Loucy (cell line): ENCODE measurements around the gene TAS2R4.

Experiments used
- H2AFZ ChIP-seq: fragments of 200-600 bp; sonication (generic); 2 replicates; pipeline ENCODE4 v1.6.0; 2016; ENCODE audit warnings: antibody characterized with exemption, mild to moderate bottlenecking, low read length, moderate library complexity
- H3F3A ChIP-seq: fragments of 200-600 bp; 2 replicates; pipeline ENCODE4 v1.6.0; 2016; ENCODE audit warnings: antibody characterized with exemption, low read depth, mild to moderate bottlenecking
- H3K27me3 ChIP-seq: fragments of 200-600 bp; sonication (generic); 2 replicates; pipeline ENCODE4 v1.6.1; 2014; ENCODE audit warnings: low read length, mild to moderate bottlenecking; ENCODE audit not compliant: insufficient read depth, poor library complexity, severe bottlenecking
- H3K36me3 ChIP-seq: fragments of 200-600 bp; sonication (generic); 2 replicates; pipeline ENCODE4 v1.6.1; 2016; ENCODE audit warnings: low read length; ENCODE audit not compliant: insufficient read depth
- H3K4me1 ChIP-seq: fragments of 200-600 bp; sonication (generic); 2 replicates; pipeline ENCODE4 v1.5.1; 2014; ENCODE audit warnings: low read length, mild to moderate bottlenecking; ENCODE audit not compliant: insufficient read depth, poor library complexity, severe bottlenecking
- H3K4me2 ChIP-seq: fragments of 200-600 bp; sonication (generic); 2 replicates; pipeline ENCODE4 v1.6.0; 2014; ENCODE audit warnings: antibody characterized with exemption, low read length, low read depth, mild to moderate bottlenecking; ENCODE audit not compliant: poor library complexity, severe bottlenecking
- H3K4me3 ChIP-seq: fragments of 200-600 bp; sonication (generic); 2 replicates; pipeline ENCODE4 v1.5.1; 2014; ENCODE audit warnings: low read length, mild to moderate bottlenecking, mixed read lengths; ENCODE audit not compliant: poor library complexity, severe bottlenecking
- H3K79me2 ChIP-seq: fragments of 200-600 bp; sonication (generic); 2 replicates; pipeline ENCODE4 v1.6.1; 2014; ENCODE audit warnings: low read length; ENCODE audit not compliant: insufficient read depth
- H3K9ac ChIP-seq: fragments of 200-600 bp; sonication (generic); 2 replicates; pipeline ENCODE4 v1.6.0; 2014; ENCODE audit warnings: mild to moderate bottlenecking, low read depth, low read length, moderate library complexity; ENCODE audit not compliant: poor library complexity, severe bottlenecking
- H3K9me2 ChIP-seq: fragments of 200-600 bp; sonication (generic); replicated peaks from 2 replicates; pipeline ENCODE4 v1.6.1; 2016; ENCODE audit warnings: low read depth, low read length, mixed read lengths
- H3K9me3 ChIP-seq: fragments of 200-600 bp; sonication (generic); 2 replicates; pipeline ENCODE4 v1.6.1; 2014; ENCODE audit warnings: mild to moderate bottlenecking, antibody characterized with exemption, low read length, low read depth; ENCODE audit not compliant: insufficient read depth
- H4K20me1 ChIP-seq: fragments of 200-600 bp; sonication (generic); 2 replicates; pipeline ENCODE4 v1.6.0; 2014; ENCODE audit warnings: antibody characterized with exemption, low read length, mild to moderate bottlenecking; ENCODE audit not compliant: insufficient read depth, poor library complexity, severe bottlenecking
- EZH2phosphoT487 ChIP-seq: fragments of 200-600 bp; IDR thresholded peaks from 2 replicates; pipeline ENCODE4 v1.6.1; 2018; ENCODE audit warnings: antibody characterized with exemption, mild to moderate bottlenecking, moderate library complexity, borderline replicate concordance
- TF ChIP-seq, protein P1 (sequence below): fragments of 200-600 bp; sonication (generic); conservative IDR thresholded peaks from 2 replicates; pipeline ENCODE4 v1.5.1; 2014; ENCODE audit warnings: mild to moderate bottlenecking, antibody characterized with exemption, low read length

Gene TAS2R4

DNA sequence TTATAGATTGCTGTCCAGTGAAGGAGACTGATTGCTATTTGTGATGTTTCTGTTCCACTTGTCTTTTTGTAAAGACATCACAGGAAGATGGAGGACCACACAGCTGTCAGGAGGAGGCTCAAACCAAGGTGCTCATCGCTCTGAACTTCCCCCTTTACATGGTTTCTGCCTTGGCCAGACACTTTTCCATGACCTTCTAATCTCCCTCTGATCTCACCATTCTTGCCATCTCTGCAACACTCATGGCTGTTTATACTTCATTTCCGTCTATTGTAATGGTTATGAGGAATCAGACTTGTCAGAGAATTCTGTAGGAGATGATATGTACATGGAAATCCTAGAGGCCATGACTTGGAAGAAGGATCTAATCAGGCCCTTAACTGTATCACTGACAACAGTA is 11.8 kb downstream of the TAS2R4 start:
- Histone ChIP-seq H3K4me2 (no peak overlapping the region), H3K9ac (no peak overlapping the region)

DNA sequence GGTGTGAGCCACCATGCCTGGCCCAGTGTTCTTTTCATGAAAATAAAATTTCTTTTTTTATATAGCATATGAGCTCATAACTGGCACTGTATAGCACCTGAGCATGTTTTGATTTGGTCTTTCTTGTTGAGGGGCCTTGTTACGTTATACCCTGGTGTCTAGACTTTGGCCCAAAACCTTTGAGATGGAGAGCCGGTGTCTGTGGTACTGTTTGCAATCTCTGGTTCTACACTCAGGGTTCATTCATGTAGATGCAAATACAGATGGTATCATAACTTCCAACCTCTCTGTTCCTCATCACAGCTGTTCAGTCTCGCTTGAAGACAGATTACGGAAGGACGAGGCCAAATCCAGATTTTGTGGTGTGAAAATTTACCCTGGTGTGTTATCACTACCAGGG is 13.4 kb downstream of the TAS2R4 start, which contains the start of gene TAS2R5:
Gene TAS2R5 (plus strand): TSS at position 301 of the 400 bp plus-strand sequence. CDS start 145 bp downstream, outside the sequence.
- no peak within 1 kb of the TSS for H3K4me2 ChIP-seq
- H2AFZ ChIP-seq, result no peak within 1 kb of the TSS
- H3K4me1 ChIP-seq, result no peaks in the 10 kb centered on the region
- H4K20me1 ChIP-seq, result peaks cover 4% of the 10 kb centered on the region
- no peak within 1 kb of the TSS for H3K4me3 ChIP-seq
- no peak within 1 kb of the TSS for H3K9ac ChIP-seq
- H3K9me3 ChIP-seq, result no peaks in the 10 kb centered on the region
- no peaks in the 10 kb centered on the region for H3K79me2 ChIP-seq
- H3K27me3 ChIP-seq, result no peaks in the 10 kb centered on the region
- peaks cover 10% of the 10 kb centered on the region; the same call in 1 of the 2 replicates for H3K36me3 ChIP-seq
- TF ChIP-seq, protein P1, sequence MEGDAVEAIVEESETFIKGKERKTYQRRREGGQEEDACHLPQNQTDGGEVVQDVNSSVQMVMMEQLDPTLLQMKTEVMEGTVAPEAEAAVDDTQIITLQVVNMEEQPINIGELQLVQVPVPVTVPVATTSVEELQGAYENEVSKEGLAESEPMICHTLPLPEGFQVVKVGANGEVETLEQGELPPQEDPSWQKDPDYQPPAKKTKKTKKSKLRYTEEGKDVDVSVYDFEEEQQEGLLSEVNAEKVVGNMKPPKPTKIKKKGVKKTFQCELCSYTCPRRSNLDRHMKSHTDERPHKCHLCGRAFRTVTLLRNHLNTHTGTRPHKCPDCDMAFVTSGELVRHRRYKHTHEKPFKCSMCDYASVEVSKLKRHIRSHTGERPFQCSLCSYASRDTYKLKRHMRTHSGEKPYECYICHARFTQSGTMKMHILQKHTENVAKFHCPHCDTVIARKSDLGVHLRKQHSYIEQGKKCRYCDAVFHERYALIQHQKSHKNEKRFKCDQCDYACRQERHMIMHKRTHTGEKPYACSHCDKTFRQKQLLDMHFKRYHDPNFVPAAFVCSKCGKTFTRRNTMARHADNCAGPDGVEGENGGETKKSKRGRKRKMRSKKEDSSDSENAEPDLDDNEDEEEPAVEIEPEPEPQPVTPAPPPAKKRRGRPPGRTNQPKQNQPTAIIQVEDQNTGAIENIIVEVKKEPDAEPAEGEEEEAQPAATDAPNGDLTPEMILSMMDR, result no peak
- TF ChIP-seq EZH2phosphoT487, result no peak
- no peaks in the 10 kb centered on the region for H3F3A ChIP-seq
- no peaks in the 10 kb centered on the region for H3K9me2 ChIP-seq

More for the DNA sequence above, 11.8 kb downstream of the TAS2R4 start:
- Histone ChIP-seq H3K79me2 (no peaks in the 10 kb centered on the region), H4K20me1 (peaks cover 4% of the 10 kb centered on the region), H3F3A (no peaks in the 10 kb centered on the region), H3K9me2 (no peaks in the 10 kb centered on the region), H3K4me3 (no peak overlapping the region), H3K4me1 (no peaks in the 10 kb centered on the region), H3K27me3 (no peaks in the 10 kb centered on the region), H2AFZ (no peak overlapping the region), H3K36me3 (peaks cover 10% of the 10 kb centered on the region; the same call in 1 of the 2 replicates), H3K9me3 (no peaks in the 10 kb centered on the region)
- no peak for TF ChIP-seq EZH2phosphoT487
- TF ChIP-seq, protein P1, result no peak

DNA sequence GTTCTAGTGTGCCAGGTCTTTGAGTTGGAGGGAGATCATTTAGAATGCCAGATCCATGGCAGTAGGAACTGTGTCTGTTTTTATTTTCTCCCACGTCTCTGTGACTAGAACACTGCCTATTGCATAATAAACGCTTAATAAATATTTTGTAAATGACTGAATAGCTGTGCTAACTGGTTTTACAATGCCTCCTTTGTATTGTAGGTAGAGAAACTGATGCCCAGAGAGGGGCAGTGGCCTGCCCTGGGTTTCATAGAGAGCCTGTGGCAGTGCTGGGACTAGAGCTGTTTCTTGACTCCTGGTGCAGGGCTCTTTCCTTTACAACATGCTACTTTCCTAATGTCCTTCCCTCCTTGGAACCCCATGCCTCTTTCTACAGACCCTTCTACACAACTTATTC is 16.1 kb downstream of the TAS2R4 start:
- no peak for TF ChIP-seq EZH2phosphoT487
- TF ChIP-seq, protein P1, result no peak
- Histone ChIP-seq H3F3A (no peaks in the 10 kb centered on the region), H3K9me2 (no peaks in the 10 kb centered on the region), H3K4me3 (no peak overlapping the region), H2AFZ (no peak overlapping the region), H3K27me3 (no peaks in the 10 kb centered on the region), H3K79me2 (no peaks in the 10 kb centered on the region), H3K9ac (no peak overlapping the region), H3K4me2 (no peak overlapping the region), H4K20me1 (no peaks in the 10 kb centered on the region), H3K36me3 (peaks cover 10% of the 10 kb centered on the region; the same call in 1 of the 2 replicates), H3K4me1 (no peaks in the 10 kb centered on the region), H3K9me3 (no peaks in the 10 kb centered on the region)
